Astrocyte of the spinal cord (primary cell): Measurements from ENCODE around the gene PLEKHG4.

ENCODE experiments used
- DNase-seq: peaks from one replicate; pipeline ENCODE4 v3.0.0; 2011; ENCODE audit warnings: low read depth, low spot score
- H3K4me3 ChIP-seq: 2 replicates; pipeline ENCODE4 v1.5.1; 2011; ENCODE audit warnings: low read depth, mild to moderate bottlenecking, low read length, moderate library complexity
- in situ Hi-C: cut with HindIII; loops from 2 replicates; pipeline ENCODE4 v1.10.0; 2017; ENCODE audit warnings: low sequenced_read_pairs
- TF ChIP-seq, protein P1 (sequence below): IDR thresholded peaks from 2 replicates; pipeline ENCODE4 v1.5.1; 2012; ENCODE audit warnings: low read depth, mild to moderate bottlenecking, low read length, inconsistent platforms

Gene PLEKHG4

DNA sequence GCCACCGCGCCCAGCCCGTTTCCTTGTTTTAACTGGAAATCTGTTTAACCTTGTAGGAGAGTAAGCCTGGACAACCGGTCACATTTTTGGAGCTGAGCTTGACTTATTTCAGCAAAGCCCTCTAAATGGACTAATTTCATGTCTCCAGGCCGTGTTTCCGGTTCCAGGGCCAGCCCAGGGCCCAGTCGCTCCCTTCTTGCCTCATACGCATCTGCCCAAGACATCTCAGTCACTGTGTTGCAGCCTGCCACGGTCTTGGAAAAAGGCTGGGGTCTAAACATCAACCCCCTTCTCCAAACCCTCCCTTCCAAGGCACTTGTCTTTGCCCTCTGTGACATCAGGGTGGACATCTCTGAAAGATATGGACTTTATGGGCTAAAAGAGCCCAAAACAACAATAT, 18.9 kb downstream of the PLEKHG4 start:
- no peak overlapping the region for H3K4me3 ChIP-seq
- TF ChIP-seq, protein P1, sequence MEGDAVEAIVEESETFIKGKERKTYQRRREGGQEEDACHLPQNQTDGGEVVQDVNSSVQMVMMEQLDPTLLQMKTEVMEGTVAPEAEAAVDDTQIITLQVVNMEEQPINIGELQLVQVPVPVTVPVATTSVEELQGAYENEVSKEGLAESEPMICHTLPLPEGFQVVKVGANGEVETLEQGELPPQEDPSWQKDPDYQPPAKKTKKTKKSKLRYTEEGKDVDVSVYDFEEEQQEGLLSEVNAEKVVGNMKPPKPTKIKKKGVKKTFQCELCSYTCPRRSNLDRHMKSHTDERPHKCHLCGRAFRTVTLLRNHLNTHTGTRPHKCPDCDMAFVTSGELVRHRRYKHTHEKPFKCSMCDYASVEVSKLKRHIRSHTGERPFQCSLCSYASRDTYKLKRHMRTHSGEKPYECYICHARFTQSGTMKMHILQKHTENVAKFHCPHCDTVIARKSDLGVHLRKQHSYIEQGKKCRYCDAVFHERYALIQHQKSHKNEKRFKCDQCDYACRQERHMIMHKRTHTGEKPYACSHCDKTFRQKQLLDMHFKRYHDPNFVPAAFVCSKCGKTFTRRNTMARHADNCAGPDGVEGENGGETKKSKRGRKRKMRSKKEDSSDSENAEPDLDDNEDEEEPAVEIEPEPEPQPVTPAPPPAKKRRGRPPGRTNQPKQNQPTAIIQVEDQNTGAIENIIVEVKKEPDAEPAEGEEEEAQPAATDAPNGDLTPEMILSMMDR = no peak
- DNase-seq = no peak
- in situ Hi-C loops = no loop called here

DNA sequence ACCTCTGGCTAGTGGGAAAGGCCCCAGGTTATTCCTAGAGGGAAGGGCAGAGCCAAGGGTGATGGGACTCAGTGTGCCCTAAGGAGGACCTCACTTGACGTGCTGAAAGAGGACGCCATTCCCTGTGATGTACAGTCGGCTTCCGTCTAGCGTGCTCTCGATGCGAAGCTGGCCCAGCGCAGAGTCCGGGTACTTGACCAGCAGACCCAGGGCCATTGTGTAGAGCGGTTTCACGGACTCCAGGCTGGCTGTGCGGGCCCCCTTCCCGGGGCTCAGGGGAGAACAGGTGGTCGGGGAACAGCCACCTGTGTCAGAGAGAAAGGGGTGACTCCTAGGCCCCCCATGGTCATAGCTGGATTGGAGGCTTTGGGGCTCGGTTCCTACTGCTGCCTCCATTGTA, 19.9 kb downstream of the PLEKHG4 start:
- no peak for DNase-seq
- no peak overlapping the region for H3K4me3 ChIP-seq
- in situ Hi-C loops = no loop called here
- TF ChIP-seq, protein P1 = no peak

DNA sequence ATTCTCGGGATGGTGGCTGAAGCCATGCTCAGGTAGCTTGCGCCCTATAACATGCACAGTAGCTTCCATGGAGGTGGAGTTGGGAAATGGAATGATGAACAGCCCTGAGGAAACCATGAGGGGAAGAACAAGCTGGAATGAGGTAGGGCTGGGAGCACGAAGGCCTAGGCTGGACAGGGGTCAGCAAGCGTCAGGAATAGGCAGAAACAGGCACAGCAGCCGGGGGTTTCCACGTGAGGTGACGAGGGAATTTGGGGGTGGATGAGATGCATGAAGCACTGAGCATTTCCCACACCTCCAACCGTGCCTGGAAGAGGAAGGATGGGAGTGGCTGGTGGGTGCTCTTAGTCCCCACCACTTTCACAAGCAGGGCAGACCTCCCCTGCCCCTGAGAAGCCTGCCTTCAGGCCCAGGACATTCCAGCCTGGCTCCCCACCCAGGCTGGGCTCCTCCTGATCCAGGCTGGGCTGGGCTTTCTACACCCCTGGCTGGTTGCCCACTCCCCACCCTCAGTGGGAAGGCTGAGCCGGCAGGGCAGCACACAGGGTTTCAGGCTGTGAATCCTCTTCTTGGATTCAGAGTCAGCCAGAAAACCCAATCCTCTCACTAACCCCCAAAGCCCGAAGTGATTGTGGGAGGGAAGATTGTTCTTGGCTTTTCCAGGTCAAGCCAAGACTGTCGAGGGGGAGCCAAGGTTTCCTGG, 21.9 kb downstream of the PLEKHG4 start:
- no peak overlapping the region for H3K4me3 ChIP-seq
- DNase-seq = no peak
- TF ChIP-seq, protein P1 = no peak
- in situ Hi-C loops = no loop called here

DNA sequence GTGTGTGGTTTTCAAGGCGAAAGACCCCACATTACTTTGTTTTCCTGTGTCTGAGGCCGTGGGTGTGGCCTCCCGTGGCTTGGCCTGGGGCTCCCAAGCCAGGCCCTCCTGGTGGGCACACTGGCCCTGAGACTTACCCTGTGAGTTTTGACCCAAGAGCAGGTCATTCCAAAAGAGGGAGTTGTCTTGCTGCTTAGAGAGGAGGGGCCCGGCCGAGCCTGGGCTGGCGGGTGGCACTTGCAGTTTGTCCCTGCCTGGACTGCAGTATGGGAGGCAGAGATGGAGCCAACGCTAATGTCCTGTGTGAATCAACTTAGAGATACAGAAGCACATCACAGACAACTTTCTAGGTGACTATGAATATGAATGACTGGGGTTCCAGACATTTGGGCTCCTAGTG, 22.7 kb downstream of the PLEKHG4 start:
- TF ChIP-seq, protein P1 = no peak
- in situ Hi-C loops = no loop called here

DNA sequence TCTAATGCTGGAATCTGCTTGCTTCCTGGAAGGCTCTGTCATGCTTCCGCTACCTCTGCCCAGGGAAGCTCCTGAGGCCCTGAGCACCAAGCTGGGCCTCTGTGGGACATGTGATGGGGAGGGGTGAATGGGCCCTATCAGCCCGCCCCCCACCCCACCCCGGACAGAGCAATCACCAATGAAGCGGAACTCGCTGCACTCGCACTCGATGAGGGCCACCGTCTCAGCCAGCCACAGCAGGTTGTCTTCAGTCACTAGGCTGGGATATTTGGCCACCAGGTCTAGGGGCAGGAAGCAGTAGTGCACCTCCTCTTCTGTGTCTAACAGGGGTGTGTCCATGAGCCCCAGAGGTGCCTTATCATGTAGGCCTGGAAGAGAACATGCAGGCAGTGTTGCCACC, 23.6 kb downstream of the PLEKHG4 start:
- in situ Hi-C loops = no loop called here
- no peak for DNase-seq
- TF ChIP-seq, protein P1 = no peak
- H3K4me3 ChIP-seq = no peak overlapping the region

More for the DNA sequence above, 22.7 kb downstream of the PLEKHG4 start:
- H3K4me3 ChIP-seq = no peak overlapping the region
- no peak for DNase-seq

DNA sequence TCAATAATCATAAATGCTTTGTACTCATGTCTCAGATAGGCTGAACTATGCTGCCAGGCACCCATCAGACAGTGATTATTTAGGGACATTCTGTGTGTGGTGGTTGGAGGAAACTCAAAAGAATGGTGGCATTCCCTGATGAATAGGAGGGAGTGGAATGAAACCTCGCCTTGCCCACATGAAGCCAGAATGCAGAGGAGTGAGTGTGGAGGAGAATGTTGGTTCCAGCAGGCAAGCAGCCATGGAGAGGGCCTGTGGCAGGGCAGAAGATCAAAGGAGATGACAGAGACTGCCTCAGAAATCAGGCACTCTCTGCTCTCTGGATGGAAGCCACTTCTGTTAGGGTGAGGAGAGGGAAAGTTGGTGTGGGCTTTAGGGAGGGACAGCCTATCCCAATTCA, 24.7 kb downstream of the PLEKHG4 start:
- no peak for DNase-seq

More for the DNA sequence above, 24.7 kb downstream of the PLEKHG4 start:
- H3K4me3 ChIP-seq = no peak overlapping the region
- in situ Hi-C loops = no loop called here
- TF ChIP-seq, protein P1 = no peak
